A549 (cell line): Measurements from ENCODE around the gene AFF2.

Experiments
- CHD2 ChIP-seq: fragments of 150-350 bp; IDR thresholded peaks from 2 replicates; pipeline ENCODE4 v1.6.1; 2014; ENCODE audit warnings: low read length; ENCODE audit not compliant: partially characterized antibody
- EP300 ChIP-seq, 2 experiments: fragments of >200 bp; sonication (Bioruptor Twin); formaldehyde crosslinking; IDR thresholded peaks; 2 replicates in 1 of 2; 3 replicates in 1 of 2; pipeline ENCODE4 v1.6.1; 2016 to 2017
- HMGXB4 ChIP-seq: fragments of 250-450 bp; sonication (Bioruptor Pico); IDR thresholded peaks from 2 replicates; pipeline ENCODE4 v1.5.0; 2021; ENCODE audit warnings: mild to moderate bottlenecking, moderate library complexity, borderline replicate concordance
- MYC ChIP-seq: IDR thresholded peaks from 2 replicates; pipeline ENCODE4 v1.6.1; 2012; ENCODE audit warnings: mild to moderate bottlenecking, inconsistent platforms, low read length, improper control_type of control experiment, borderline replicate concordance
- POLR2AphosphoS2 ChIP-seq: conservative IDR thresholded peaks from 2 replicates; pipeline ENCODE4 v1.6.1; 2012; ENCODE audit warnings: low read length, improper control_type of control experiment, inconsistent platforms
- RCOR1 ChIP-seq: fragments of 150-350 bp; IDR thresholded peaks from 2 replicates; pipeline ENCODE4 v1.6.1; 2014; ENCODE audit warnings: antibody characterized with exemption, low read length, low read depth

- TF ChIP-seq RCOR1 (no peak), MYC (no peak), POLR2AphosphoS2 (no peak), EP300 (IDR thresholded peaks at IDR 0.05) (no peak), HMGXB4 (no peak), CHD2 (no peak)
Measured at GRCh38 chrX:148695255-148695654, 194.8 kb downstream of the AFF2 start.
